ENCODE measurements around the gene ZNF787. TPM values are rescaled to one million over a fixed set of nuclear protein-coding genes. Genes with fewer than 3 reads are reported as not detected.

ZNF787 gene
- total and polyA plus RNA-seq, 10 of the 15 experiments (the other 5 are each of a cell fraction or from before 2014, with no cell fraction given): 0.23 to 39.9 (median 4.1) TPM

GRCh38 chr19:56142897-56143434 lies 21.9 kb upstream of the ZNF787 start (continued):
- TF ChIP-seq HDAC6 (IDR thresholded peaks at IDR 0.05; ENCODE audit: unreplicated experiment) (no peak), CHD2 (IDR thresholded peaks at IDR 0.05; ENCODE audit: borderline replicate concordance, low read depth, low read length) (no peak)

GRCh38 chr19:56142087-56142787 lies 21.1 kb upstream of the ZNF787 start:
- Histone ChIP-seq H3K36me3 (ENCODE audit: control insufficient read depth in 2 of 2, insufficient read depth in 2 of 2, low read length in 1 of 2) (peaks cover 0 to 5% of the 10 kb centered on the region in 2 experiments; a peak in 2 of 4 replicates), H3K27me3 (replicated peaks in 1 of 2; ENCODE audit: control insufficient read depth in 2 of 2, insufficient read depth in 2 of 2, low read length in 1 of 2) (no peaks in the 10 kb centered on the region), H4K20me1 (ENCODE audit: control insufficient read depth, insufficient read depth) (no peaks in the 10 kb centered on the region), H3K4me2 (ENCODE audit: control insufficient read depth, insufficient read depth) (peak overlapping the region; percentile 89), H3K4me3 (peak overlapping the region; percentile 71), H3K27ac (ENCODE audit: control insufficient read depth, insufficient read depth) (peak overlapping the region; percentile 55; the same call in 1 of the 2 replicates), H3K4me1 (ENCODE audit: control insufficient read depth, insufficient read depth, low read length) (peaks cover 15% of the 10 kb centered on the region), H3K9ac (ENCODE audit: control insufficient read depth, insufficient read depth, low read length) (peak overlapping the region; percentile 62), H3K79me2 (ENCODE audit: control insufficient read depth, insufficient read depth, low read length) (peaks cover 20% of the 10 kb centered on the region), H3K9me3 (replicated peaks; ENCODE audit: control insufficient read depth, insufficient read depth, low read length) (no peaks in the 10 kb centered on the region), H2AFZ (ENCODE audit: control insufficient read depth, low read depth, low read length) (no peak overlapping the region)
- TF ChIP-seq NFIC (IDR thresholded peaks at IDR 0.05; ENCODE audit: low read depth, low read length) (no peak), RELA (IDR thresholded peaks at IDR 0.05; ENCODE audit: borderline replicate concordance, partially characterized antibody) (no peak)
- ChIA-PET SMC1A (ENCODE audit: uncharacterized antibody, unreplicated experiment) (interaction anchor here (0.9 to 1.1 kb wide), 2 partner anchors 8 to 57 kb away, joined by 3 read pairs; no protein-coding TSS in a partner anchor), POLR2A (interaction anchor here (5.6 kb wide), 1 partner anchor 21 kb away, joined by 29 read pairs; the partner anchor contains the start of gene ZNF787), CTCF (interaction anchor here (0.7 to 1.5 kb wide), 4 partner anchors 10 to 1637 kb away, joined by 3 to 5 read pairs (median 4); no protein-coding TSS in a partner anchor), RAD21 (ENCODE audit: unreplicated experiment) (interaction anchor here (1.5 to 2.2 kb wide), 2 partner anchors 61 to 76 kb away, joined by 6 to 7 read pairs; no protein-coding TSS in a partner anchor)
- in situ Hi-C loops (cut with MboI): loop anchor here (25.0 kb wide), 1 partner anchor 1670 kb away; the partner anchor contains the start of gene ZNF552
- TSS peak; percentile 61 for BruUV-seq (replicated peaks)
- DNase-seq (ENCODE audit: low read depth, low spot score) (no peak), FAIRE-seq (no peak), ATAC-seq (no peak)
- intact Hi-C loops (cut with micrococcal nuclease; ENCODE audit: unreplicated experiment): no loop called here
- WGBS (ENCODE audit: insufficient coverage, insufficient replicate concordance, low lambda C conversion rate, missing lambda C conversion rate): 83% methylated on average over 17 of the region's 17 CpGs

Data from GM12878 (cell line).